ENCODE measurements around the gene STAMBP.

STAMBP gene

DNA sequence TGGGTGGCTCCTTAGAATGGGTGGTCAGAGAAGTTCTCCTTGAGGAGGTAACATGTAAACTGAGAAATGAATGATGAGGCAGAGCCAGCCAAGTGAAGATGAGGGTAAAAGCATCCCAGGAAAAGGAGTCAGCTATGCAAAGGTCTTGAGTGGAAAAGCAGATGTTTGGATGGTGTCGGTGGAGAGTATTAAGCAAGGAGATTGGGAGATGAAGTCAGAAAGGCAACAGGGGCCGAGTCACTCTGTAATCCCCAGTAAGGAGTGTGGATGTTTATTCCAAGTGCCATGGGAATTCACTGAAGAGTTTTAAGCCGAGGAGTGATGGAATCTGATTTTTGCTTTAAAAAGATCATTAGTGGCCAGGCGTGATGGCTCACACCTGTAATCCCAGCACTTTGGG lies 3.4 kb upstream of the STAMBP start:
- no peak overlapping the region for H2AFZ ChIP-seq (ENCODE audit: low read depth, low read length, severe bottlenecking)
- H3K27me3 ChIP-seq (ENCODE audit: low read length): no peaks in the 10 kb centered on the region
- H3K36me3 ChIP-seq (ENCODE audit: low read length): no peaks in the 10 kb centered on the region
- peaks cover 15% of the 10 kb centered on the region for H3K79me2 ChIP-seq (ENCODE audit: insufficient read depth, low read length)
- H3K9ac ChIP-seq (ENCODE audit: low read length): no peak overlapping the region
- TF ChIP-seq EZH2phosphoT487 (conservative IDR thresholded peaks at IDR 0.05; ENCODE audit: low read length): no peak
- no peak for TF ChIP-seq CTCF (IDR thresholded peaks at IDR 0.05; ENCODE audit: insufficient read depth, low read length, poor library complexity, severe bottlenecking)
- H3K9me2 ChIP-seq (replicated peaks; ENCODE audit: insufficient read depth, low read length): no peaks in the 10 kb centered on the region
- peaks cover 16% of the 10 kb centered on the region; the same call in 1 of the 2 replicates for H3F3A ChIP-seq (ENCODE audit: insufficient read depth)
- H4K20me1 ChIP-seq (ENCODE audit: low read depth, low read length): no peaks in the 10 kb centered on the region
- H3K9me3 ChIP-seq (ENCODE audit: insufficient read depth, low read length): no peaks in the 10 kb centered on the region
- no peak overlapping the region for H3K4me3 ChIP-seq (ENCODE audit: insufficient read depth, low read length, poor library complexity, severe bottlenecking)
- no peak overlapping the region for H3K4me2 ChIP-seq (ENCODE audit: low read depth, low read length, poor library complexity, severe bottlenecking)
- H3K27ac ChIP-seq (ENCODE audit: low read depth, low read length): no peak overlapping the region

DNA sequence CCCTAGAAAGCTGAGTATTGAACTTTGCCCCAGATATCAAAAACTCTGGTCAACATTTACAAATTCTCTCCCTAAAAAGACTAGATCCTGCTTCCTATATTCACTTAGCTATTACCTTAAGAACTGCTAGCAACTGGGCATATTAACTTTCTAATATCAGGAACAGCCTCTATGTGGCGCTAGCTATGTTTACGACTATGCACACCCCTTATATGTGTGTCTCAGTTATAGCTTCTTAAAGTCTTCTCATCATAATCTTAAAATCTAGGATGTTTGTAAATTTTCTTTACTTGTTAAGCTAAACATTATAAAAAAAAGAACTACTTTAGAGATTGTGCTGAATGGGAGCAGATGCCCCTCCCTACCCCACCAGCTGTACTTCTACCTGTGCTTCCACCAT lies 1.7 kb upstream of the STAMBP start:
- Histone ChIP-seq H3K9me2 (replicated peaks; ENCODE audit: insufficient read depth, low read length) (no peaks in the 10 kb centered on the region), H3K4me2 (ENCODE audit: low read depth, low read length, poor library complexity, severe bottlenecking) (peak overlapping the region; percentile 97), H3K4me3 (ENCODE audit: insufficient read depth, low read length, poor library complexity, severe bottlenecking) (no peak overlapping the region), H3K9me3 (ENCODE audit: insufficient read depth, low read length) (no peaks in the 10 kb centered on the region), H3K79me2 (ENCODE audit: insufficient read depth, low read length) (peaks cover 22% of the 10 kb centered on the region), H3F3A (ENCODE audit: insufficient read depth) (peaks cover 28% of the 10 kb centered on the region; the same call in 1 of the 2 replicates), H2AFZ (ENCODE audit: low read depth, low read length, severe bottlenecking) (peak overlapping the region; percentile 22), H3K27ac (ENCODE audit: low read depth, low read length) (no peak overlapping the region), H3K36me3 (ENCODE audit: low read length) (peaks cover 12% of the 10 kb centered on the region; the same call in 1 of the 2 replicates), H3K9ac (ENCODE audit: low read length) (no peak overlapping the region), H3K27me3 (ENCODE audit: low read length) (no peaks in the 10 kb centered on the region), H4K20me1 (ENCODE audit: low read depth, low read length) (no peaks in the 10 kb centered on the region)
- TF ChIP-seq EZH2phosphoT487 (conservative IDR thresholded peaks at IDR 0.05; ENCODE audit: low read length) (no peak), CTCF (IDR thresholded peaks at IDR 0.05; ENCODE audit: insufficient read depth, low read length, poor library complexity, severe bottlenecking) (peak; percentile 49)

DNA sequence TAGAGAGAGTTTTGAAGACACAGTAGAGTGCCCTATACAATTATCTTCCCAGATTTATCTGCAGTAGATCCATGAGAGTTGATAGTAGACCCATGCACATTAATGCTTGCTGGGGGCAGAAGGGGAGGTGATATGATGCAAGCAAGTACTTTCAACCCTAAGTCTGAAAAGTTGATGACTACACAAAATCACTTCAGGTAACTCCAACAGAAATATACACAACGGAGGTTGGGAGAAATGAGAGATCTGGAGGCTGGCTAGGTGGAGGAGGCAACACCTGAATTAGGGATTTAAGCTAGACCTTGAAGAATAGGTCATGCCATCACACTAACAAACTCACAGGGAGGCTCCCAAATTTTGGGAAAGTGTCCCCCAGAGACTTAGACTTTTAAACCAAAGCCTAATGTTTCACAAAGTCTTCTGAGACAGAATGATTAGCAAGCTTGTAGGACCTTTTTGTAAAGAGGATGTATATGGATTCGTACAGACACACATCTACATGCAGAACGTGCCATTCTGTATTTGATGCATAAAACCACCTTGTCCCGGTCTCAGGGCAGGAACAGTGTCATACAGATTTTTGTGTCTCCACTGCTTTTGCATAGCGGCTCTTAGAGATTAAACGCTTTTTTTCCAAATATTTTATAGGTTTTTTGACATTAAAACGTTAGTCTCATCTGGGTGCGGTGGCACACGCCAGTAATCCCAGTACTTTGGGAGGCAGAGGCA lies 937 bp upstream of the STAMBP start:
- peak overlapping the region; percentile 81 for H3K4me3 ChIP-seq (ENCODE audit: insufficient read depth, low read length, poor library complexity, severe bottlenecking)
- H3K27me3 ChIP-seq (ENCODE audit: low read length): no peaks in the 10 kb centered on the region
- no peaks in the 10 kb centered on the region for H3K9me2 ChIP-seq (replicated peaks; ENCODE audit: insufficient read depth, low read length)
- peaks cover 28% of the 10 kb centered on the region; the same call in 1 of the 2 replicates for H3F3A ChIP-seq (ENCODE audit: insufficient read depth)
- H3K36me3 ChIP-seq (ENCODE audit: low read length): peaks cover 18% of the 10 kb centered on the region
- no peak for TF ChIP-seq EZH2phosphoT487 (conservative IDR thresholded peaks at IDR 0.05; ENCODE audit: low read length)
- TF ChIP-seq CTCF (IDR thresholded peaks at IDR 0.05; ENCODE audit: insufficient read depth, low read length, poor library complexity, severe bottlenecking): no peak
- H3K9ac ChIP-seq (ENCODE audit: low read length): peak overlapping the region; percentile 82
- H2AFZ ChIP-seq (ENCODE audit: low read depth, low read length, severe bottlenecking): peak overlapping the region; percentile 58
- H4K20me1 ChIP-seq (ENCODE audit: low read depth, low read length): no peaks in the 10 kb centered on the region
- no peaks in the 10 kb centered on the region for H3K9me3 ChIP-seq (ENCODE audit: insufficient read depth, low read length)
- peak overlapping the region; percentile 97 for H3K4me2 ChIP-seq (ENCODE audit: low read depth, low read length, poor library complexity, severe bottlenecking)
- H3K27ac ChIP-seq (ENCODE audit: low read depth, low read length): peak overlapping the region; percentile 59; the same call in 1 of the 2 replicates
- peaks cover 22% of the 10 kb centered on the region for H3K79me2 ChIP-seq (ENCODE audit: insufficient read depth, low read length)

Measured in SU-DHL-6 (cell line).